Small intestine (tissue), 7 donors: ENCODE results near the gene FLNC. TPM values are rescaled to one million over a fixed set of nuclear protein-coding genes. Genes with fewer than 3 reads are reported as not detected.
A peak's percentile ranks its signal among the peaks of the same experiment; 100 is the strongest.

ENCODE experiments used
- DNase-seq, 2 donors: peaks; one replicate each; pipeline versions ENCODE4 v3.0.0 to v3.0.0-alpha.2; 2013
- FAIRE-seq: peaks from 2 replicates; lab custom pipeline; 2012; peaks lifted over from hg19 to GRCh38; lab: Jason Lieb, UNC
- H3K27ac ChIP-seq, 3 donors: one replicate each; pipeline ENCODE4 v1.5.1; 2013; ENCODE audit warnings: low read length in 2 of 3, mild to moderate bottlenecking in 2 of 3, control low read depth in 1 of 3, inconsistent platforms in 1 of 3, low read depth in 1 of 3, moderate library complexity in 1 of 3
- H3K27me3 ChIP-seq, 3 donors: one replicate each; pipeline ENCODE4 v1.6.1; 2013; ENCODE audit warnings: low read length in 3 of 3, inconsistent platforms in 1 of 3; ENCODE audit not compliant: control insufficient read depth in 3 of 3, insufficient read depth in 3 of 3
- H3K36me3 ChIP-seq, 3 donors: one replicate each; pipeline ENCODE4 v1.6.1; 2013; ENCODE audit warnings: low read length in 3 of 3, inconsistent platforms in 1 of 3, low read depth in 1 of 3, mild to moderate bottlenecking in 1 of 3, moderate library complexity in 1 of 3; ENCODE audit not compliant: control insufficient read depth in 3 of 3, insufficient read depth in 2 of 3
- H3K4me1 ChIP-seq, 3 donors: one replicate each; pipeline ENCODE4 v1.6.1; 2013; ENCODE audit warnings: low read length in 2 of 3, inconsistent platforms in 1 of 3, low read depth in 1 of 3, mild to moderate bottlenecking in 1 of 3, moderate library complexity in 1 of 3; ENCODE audit not compliant: control insufficient read depth in 3 of 3, insufficient read depth in 2 of 3
- H3K4me3 ChIP-seq, 3 donors: one replicate each; pipeline ENCODE4 v1.5.1; 2013; ENCODE audit warnings: low read length in 3 of 3, control low read depth in 1 of 3, inconsistent platforms in 1 of 3, low read depth in 1 of 3, mild to moderate bottlenecking in 1 of 3, moderate library complexity in 1 of 3
- H3K9me3 ChIP-seq, 2 donors: one replicate each; pipeline ENCODE4 v1.6.1; 2013; ENCODE audit warnings: low read depth in 1 of 2, low read length in 1 of 2; ENCODE audit not compliant: control insufficient read depth in 2 of 2, insufficient read depth in 1 of 2
- WGBS, 3 donors: extraction: QIAGEN DNeasy Blood & Tissue Kit; methylation state at CpG; one replicate each; pipeline ENCODE4 v1.1.7; 2013; 5-methylcytosine and 5-hydroxymethylcytosine counted together
- polyA plus RNA-seq, 4 donors: library from polyadenylated mRNA; stranded (reverse) in 3 of 4; unstranded in 1 of 4; fragments of 200-250 nt in 3 of 4; fragments of 120-200 nt in 1 of 4; gene quantifications; one replicate each; pipeline versions ENCODE4 v1.2.1 to v1.2.3, GENCODE V29; 2013
- donor health status: healthy with polysubstance abuse.
- donor health status: control.
- donor health status: control.
- donor health status: Bipolar disorder and iron deficiency.
- donor health status: healthy.

The FLNC gene
- polyA plus RNA-seq, 4 donors, result 8.1 to 31.9 (median 11.5) TPM

- Histone ChIP-seq H3K27me3 (no peaks in the 10 kb centered on the region), H3K36me3 (peaks cover 0 to 40% (median 2%) of the 10 kb centered on the region in 3 donors), H3K9me3 (no peaks in the 10 kb centered on the region), H3K27ac (peak overlapping the region; percentile 71 to 94 (median 73)), H3K4me1 (peaks cover 0 to 14% (median under 1%) of the 10 kb centered on the region in 3 donors), H3K4me3 (peak overlapping the region; percentile 54 to 90 (median 85))
- 0 to 1% (median 0%) methylated on average over 6 of the region's 6 CpGs for WGBS, 3 donors
- FAIRE-seq (no peak), DNase-seq (peak; percentile 65 to 74)
These were observed 33.3 kb downstream of the FLNC start for GRCh38 chr7:128863433-128863989.

- FAIRE-seq, result no peak
- Histone ChIP-seq H3K27ac (no peak overlapping the region), H3K4me3 (no peak overlapping the region), H3K4me1 (peaks cover 2 to 22% (median 3%) of the 10 kb centered on the region in 3 donors), H3K36me3 (peaks cover 0 to 32% (median 2%) of the 10 kb centered on the region in 3 donors), H3K27me3 (no peaks in the 10 kb centered on the region), H3K9me3 (no peaks in the 10 kb centered on the region)
- WGBS, 3 donors, result 93 to 95% (median 93%) methylated on average over 12 of the region's 12 CpGs
- DNase-seq, result no peak
These were observed 35.1 kb downstream of the FLNC start for GRCh38 chr7:128865303-128865702.

GRCh38 chr7:128865996-128866877 is 36.0 kb downstream of the FLNC start:
- FAIRE-seq (no peak), DNase-seq (no peak)
- Histone ChIP-seq H3K27me3 (no peaks in the 10 kb centered on the region), H3K9me3 (no peaks in the 10 kb centered on the region), H3K4me3 (no peak overlapping the region), H3K27ac (no peak overlapping the region), H3K36me3 (peaks cover 0 to 32% (median 2%) of the 10 kb centered on the region in 3 donors), H3K4me1 (peaks cover 2 to 24% (median 3%) of the 10 kb centered on the region in 3 donors)
- 83 to 95% (median 94%) methylated on average over 24 to 27 of the region's 27 CpGs for WGBS, 3 donors

- 66 to 83% (median 80%) methylated on average over 4 of the region's 4 CpGs for WGBS, 3 donors
- Histone ChIP-seq H3K4me3 (no peak overlapping the region), H3K36me3 (peaks cover 0 to 32% (median 2%) of the 10 kb centered on the region in 3 donors), H3K4me1 (peaks cover 2 to 21% (median 3%) of the 10 kb centered on the region in 3 donors), H3K27me3 (no peaks in the 10 kb centered on the region), H3K27ac (no peak overlapping the region), H3K9me3 (no peaks in the 10 kb centered on the region)
- no peak for DNase-seq
- FAIRE-seq, result no peak
These were observed 37.0 kb downstream of the FLNC start for GRCh38 chr7:128867241-128867640.

- Histone ChIP-seq H3K9me3 (no peaks in the 10 kb centered on the region), H3K4me1 (peaks cover 2 to 22% (median 3%) of the 10 kb centered on the region in 3 donors), H3K27me3 (no peaks in the 10 kb centered on the region), H3K36me3 (peaks cover 0 to 32% (median 2%) of the 10 kb centered on the region in 3 donors), H3K4me3 (no peak overlapping the region), H3K27ac (no peak overlapping the region)
- 43 to 65% (median 51%) methylated on average over 11 of the region's 11 CpGs for WGBS, 3 donors
- FAIRE-seq (no peak), DNase-seq (peak; percentile 50 to 69)
These were observed 37.8 kb downstream of the FLNC start for GRCh38 chr7:128867842-128868623.

- WGBS, 3 donors, result 25 to 42% (median 28%) methylated on average over 13 of the region's 13 CpGs
- no peaks in the 10 kb centered on the region for H3K9me3 ChIP-seq
- peaks cover 0 to 32% (median 2%) of the 10 kb centered on the region in 3 donors for H3K36me3 ChIP-seq
- H3K4me3 ChIP-seq, result peak overlapping the region; percentile 41 to 47 (median 46)
- H3K4me1 ChIP-seq, result peaks cover 2 to 28% (median 3%) of the 10 kb centered on the region in 3 donors
- DNase-seq (no peak), FAIRE-seq (no peak)
- H3K27ac ChIP-seq, result peak overlapping the region in 1 of 3 donors; percentile 10
- H3K27me3 ChIP-seq, result no peaks in the 10 kb centered on the region
These were observed 38.5 kb downstream of the FLNC start for GRCh38 chr7:128868624-128869137.

- WGBS, 3 donors, result 1% methylated on average over 46 to 86 of the region's 86 CpGs
- no peak for FAIRE-seq
- peak overlapping the region in 2 of 3 donors; percentile 51 to 58 for H3K27ac ChIP-seq
These were observed 39.1 kb downstream of the FLNC start for GRCh38 chr7:128869138-128869943.

More at GRCh38 chr7:128869138-128869943, 39.1 kb downstream of the FLNC start:
- Histone ChIP-seq H3K4me1 (peaks cover 2 to 35% (median 3%) of the 10 kb centered on the region in 3 donors), H3K4me3 (peak overlapping the region; percentile 41 to 47 (median 46)), H3K9me3 (no peaks in the 10 kb centered on the region), H3K27me3 (no peaks in the 10 kb centered on the region), H3K36me3 (peaks cover 0 to 32% (median 2%) of the 10 kb centered on the region in 3 donors)
- DNase-seq, result peak; percentile 75 to 84
